HCT116 (cell line): ENCODE measurements around the gene EPS15.

Source experiments
- EGR1 ChIP-seq: IDR thresholded peaks from 2 replicates; pipeline ENCODE4 v1.6.1; 2012; ENCODE audit warnings: low read depth
- EZH2 ChIP-seq: fragments of 200-600 bp; sonication (generic); IDR thresholded peaks from 2 replicates; pipeline ENCODE4 v1.6.1; 2017; ENCODE audit warnings: antibody characterized with exemption, mixed run types
- JUND ChIP-seq: IDR thresholded peaks from 2 replicates; pipeline ENCODE4 v1.6.1; 2012
- POLR2A ChIP-seq: IDR thresholded peaks from 2 replicates; pipeline ENCODE4 v1.7.0; 2011; ENCODE audit warnings: borderline replicate concordance; ENCODE audit not compliant: insufficient read depth, insufficient read length; ENCODE audit errors: extremely low read depth
- POLR2AphosphoS5 ChIP-seq: IDR thresholded peaks from 2 replicates; pipeline ENCODE4 v1.6.1; 2011; ENCODE audit warnings: mild to moderate bottlenecking, low read depth, low read length, moderate library complexity
- RAD21 ChIP-seq: IDR thresholded peaks from 2 replicates; pipeline ENCODE4 v1.6.1; 2012; ENCODE audit warnings: low read depth, mild to moderate bottlenecking
- SP1 ChIP-seq: IDR thresholded peaks from 2 replicates; pipeline ENCODE4 v1.6.1; 2012; ENCODE audit warnings: low read depth
- ZNF274 ChIP-seq: fragments of 200-500 bp; sonication (Bioruptor generic); IDR thresholded peaks from 2 replicates; pipeline ENCODE4 v1.6.1; 2014; ENCODE audit warnings: mild to moderate bottlenecking, low read depth, low read length, inconsistent platforms
- TF ChIP-seq, protein P1 (sequence below), 3 experiments: fragments of 200-600 bp in 1 of 3; sonication (generic) in 1 of 3; IDR thresholded peaks in 2 of 3; conservative IDR thresholded peaks in 1 of 3; 2 replicates each; pipeline ENCODE4 v1.5.1; 2012 to 2017; ENCODE audit warnings: low read depth in 2 of 3, low read length in 2 of 3, antibody characterized with exemption in 1 of 3, borderline replicate concordance in 1 of 3, control low read depth in 1 of 3, mild to moderate bottlenecking in 1 of 3, mixed read lengths in 1 of 3, mixed run types in 1 of 3, moderate library complexity in 1 of 3; ENCODE audit not compliant: insufficient read depth in 1 of 3
- TF ChIP-seq, protein P2 (sequence below): IDR thresholded peaks from 2 replicates; pipeline ENCODE4 v1.6.1; 2012

DNA sequence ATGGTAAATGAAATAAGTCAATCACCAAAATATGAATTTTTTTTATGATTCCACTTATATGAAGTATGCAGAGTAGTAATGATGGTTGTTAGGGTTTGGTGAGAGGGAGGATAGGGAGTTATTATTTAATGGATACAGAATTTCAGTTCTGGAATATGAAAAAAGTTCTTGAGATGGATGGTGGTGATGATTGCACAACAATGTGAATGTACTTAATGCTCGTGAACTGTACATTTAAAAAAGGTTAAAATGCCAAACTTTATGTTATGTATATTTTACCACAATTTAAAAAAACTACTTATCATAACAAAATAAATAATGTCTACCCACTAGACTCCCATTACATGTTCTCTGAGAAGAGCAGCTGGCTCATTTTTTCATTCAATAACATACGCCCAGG lies 133.3 kb downstream of the EPS15 start:
- TF ChIP-seq, protein P1, sequence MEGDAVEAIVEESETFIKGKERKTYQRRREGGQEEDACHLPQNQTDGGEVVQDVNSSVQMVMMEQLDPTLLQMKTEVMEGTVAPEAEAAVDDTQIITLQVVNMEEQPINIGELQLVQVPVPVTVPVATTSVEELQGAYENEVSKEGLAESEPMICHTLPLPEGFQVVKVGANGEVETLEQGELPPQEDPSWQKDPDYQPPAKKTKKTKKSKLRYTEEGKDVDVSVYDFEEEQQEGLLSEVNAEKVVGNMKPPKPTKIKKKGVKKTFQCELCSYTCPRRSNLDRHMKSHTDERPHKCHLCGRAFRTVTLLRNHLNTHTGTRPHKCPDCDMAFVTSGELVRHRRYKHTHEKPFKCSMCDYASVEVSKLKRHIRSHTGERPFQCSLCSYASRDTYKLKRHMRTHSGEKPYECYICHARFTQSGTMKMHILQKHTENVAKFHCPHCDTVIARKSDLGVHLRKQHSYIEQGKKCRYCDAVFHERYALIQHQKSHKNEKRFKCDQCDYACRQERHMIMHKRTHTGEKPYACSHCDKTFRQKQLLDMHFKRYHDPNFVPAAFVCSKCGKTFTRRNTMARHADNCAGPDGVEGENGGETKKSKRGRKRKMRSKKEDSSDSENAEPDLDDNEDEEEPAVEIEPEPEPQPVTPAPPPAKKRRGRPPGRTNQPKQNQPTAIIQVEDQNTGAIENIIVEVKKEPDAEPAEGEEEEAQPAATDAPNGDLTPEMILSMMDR (IDR thresholded peaks at IDR 0.05 in 2 of 3, conservative IDR thresholded peaks at IDR 0.05 in 1 of 3; ENCODE audit: borderline replicate concordance in 1 of 3, insufficient read depth in 1 of 3, low read depth in 2 of 3, low read length in 2 of 3) = no peak
- TF ChIP-seq POLR2A = no peak
- TF ChIP-seq, protein P2, sequence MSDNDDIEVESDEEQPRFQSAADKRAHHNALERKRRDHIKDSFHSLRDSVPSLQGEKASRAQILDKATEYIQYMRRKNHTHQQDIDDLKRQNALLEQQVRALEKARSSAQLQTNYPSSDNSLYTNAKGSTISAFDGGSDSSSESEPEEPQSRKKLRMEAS = no peak
- no peak for TF ChIP-seq JUND
- no peak for TF ChIP-seq EZH2
- TF ChIP-seq RAD21 = no peak
- TF ChIP-seq SP1 = no peak
- no peak for TF ChIP-seq EGR1
- no peak for TF ChIP-seq POLR2AphosphoS5
- TF ChIP-seq ZNF274 = no peak
